Endothelial cell of umbilical vein (primary cell): ENCODE results near the gene KATNAL1. TPM values are rescaled to one million over a fixed set of nuclear protein-coding genes. Genes with fewer than 3 reads are reported as not detected.

Experiments used
- BruUV-seq: library from RNA; stranded (reverse); fragments of 400-500 nt; replicated peaks from 2 replicates; lab custom pipeline; 2021; lab: Mats Ljungman, UMichigan
- CTCF ChIA-PET: fragments of 300-600, 350-600 bp; sonication (Branson Sonifier 250); formaldehyde crosslinking; loops from one replicate; lab custom pipeline; 2021; ENCODE audit warnings: antibody characterized with exemption, inconsistent platforms; lab: Charles Lee
- POLR2A ChIA-PET: fragments of 300-600, 350-600 bp; sonication (Branson Sonifier 250); formaldehyde crosslinking; loops from one replicate; lab custom pipeline; 2021; ENCODE audit warnings: antibody characterized with exemption, inconsistent platforms; lab: Charles Lee
- DNase-seq: peaks from one replicate; pipeline ENCODE4 v3.0.0-alpha.2; 2011; ENCODE audit warnings: low read depth, low spot score
- FAIRE-seq: peaks from 2 replicates; lab custom pipeline; 2011; peaks lifted over from hg19 to GRCh38; lab: Jason Lieb, UNC
- H2AFZ ChIP-seq: 2 replicates; pipeline ENCODE4 v1.6.0; 2012; ENCODE audit warnings: low read depth, low read length, control low read depth, inconsistent platforms
- H3K27ac ChIP-seq: 2 replicates; pipeline ENCODE4 v1.5.1; 2011; ENCODE audit warnings: low read depth, mild to moderate bottlenecking, control low read depth, low read length, moderate library complexity; ENCODE audit not compliant: insufficient read depth
- H3K27me3 ChIP-seq, 2 experiments: 2 replicates each; pipeline versions ENCODE4 v1.6.0 to v1.6.1; 2011; ENCODE audit warnings: low read length in 2 of 2, mixed read lengths in 1 of 2; ENCODE audit not compliant: control insufficient read depth in 2 of 2, insufficient read depth in 2 of 2
- H3K36me3 ChIP-seq, 2 experiments: 2 replicates in 1 of 2; 3 replicates in 1 of 2; pipeline ENCODE4 v1.5.1; 2011; ENCODE audit warnings: low read length in 2 of 2, mild to moderate bottlenecking in 1 of 2, moderate library complexity in 1 of 2; ENCODE audit not compliant: control insufficient read depth in 2 of 2, insufficient read depth in 2 of 2; ENCODE audit errors: extremely low read depth in 1 of 2
- H3K4me1 ChIP-seq: 3 replicates; pipeline ENCODE4 v1.5.1; 2011; ENCODE audit warnings: mild to moderate bottlenecking, low read length; ENCODE audit not compliant: control insufficient read depth, insufficient read depth; ENCODE audit errors: extremely low read depth
- H3K4me2 ChIP-seq: 2 replicates; pipeline ENCODE4 v1.6.1; 2011; ENCODE audit warnings: low read length, control low read depth, mixed read lengths; ENCODE audit not compliant: insufficient read depth
- H3K4me3 ChIP-seq, 3 experiments: fragments of 200-600 bp in 1 of 3; sonication (generic), shearing (Covaris generic) in 1 of 3; replicated peaks in 1 of 3; 2 replicates each; pipeline ENCODE4 v1.5.1; 2011 to 2016; ENCODE audit warnings: control low read depth in 3 of 3, low read length in 3 of 3, mild to moderate bottlenecking in 2 of 3, inconsistent platforms in 1 of 3, low read depth in 1 of 3, moderate library complexity in 1 of 3; ENCODE audit not compliant: insufficient read depth in 1 of 3
- H3K79me2 ChIP-seq: 2 replicates; pipeline ENCODE4 v1.6.0; 2012; ENCODE audit warnings: low read length, inconsistent platforms; ENCODE audit not compliant: control insufficient read depth, insufficient read depth
- H3K9ac ChIP-seq: replicated peaks from 2 replicates; pipeline ENCODE3; 2011; ENCODE audit warnings: low read length, control low read depth; ENCODE audit not compliant: insufficient read depth; ENCODE audit errors: extremely low read depth
- H3K9me1 ChIP-seq: replicated peaks from 3 replicates; pipeline ENCODE4 v1.6.0; 2011; ENCODE audit warnings: mild to moderate bottlenecking, low read length; ENCODE audit not compliant: control insufficient read depth, insufficient read depth; ENCODE audit errors: extremely low read depth
- H3K9me3 ChIP-seq: replicated peaks from 2 replicates; pipeline ENCODE4 v1.5.1; 2012; ENCODE audit warnings: low read length, inconsistent platforms; ENCODE audit not compliant: control insufficient read depth, insufficient read depth
- H4K20me1 ChIP-seq: replicated peaks from 2 replicates; pipeline ENCODE3; 2011; ENCODE audit warnings: mild to moderate bottlenecking, low read length; ENCODE audit not compliant: control insufficient read depth, insufficient read depth; ENCODE audit errors: extremely low read depth
- EZH2 ChIP-seq: IDR thresholded peaks from 2 replicates; pipeline ENCODE4 v1.6.1; 2012; ENCODE audit warnings: borderline replicate concordance, low read depth, mild to moderate bottlenecking, moderate library complexity, low read length, inconsistent platforms; ENCODE audit not compliant: severe bottlenecking
- FOS ChIP-seq: IDR thresholded peaks from 2 replicates; pipeline ENCODE4 v1.6.1; 2011; ENCODE audit warnings: mild to moderate bottlenecking, low read length, moderate library complexity, borderline replicate concordance; ENCODE audit not compliant: insufficient read depth
- GATA2 ChIP-seq: IDR thresholded peaks from 2 replicates; pipeline ENCODE4 v1.7.0; 2011; ENCODE audit warnings: low read depth, mild to moderate bottlenecking, moderate library complexity, mixed read lengths, low read length; ENCODE audit not compliant: insufficient read length, insufficient read depth
- JUN ChIP-seq: IDR thresholded peaks from 2 replicates; pipeline ENCODE4 v1.6.1; 2011; ENCODE audit warnings: borderline replicate concordance, low read depth; ENCODE audit not compliant: insufficient read length, insufficient read depth
- MYC ChIP-seq: IDR thresholded peaks from one replicate; pipeline ENCODE4 v1.6.1; 2011; ENCODE audit warnings: mild to moderate bottlenecking, low read depth, low read length
- POLR2A ChIP-seq: IDR thresholded peaks from 2 replicates; pipeline ENCODE4 v1.6.1; 2012; ENCODE audit warnings: low read depth, mild to moderate bottlenecking, control low read depth, low read length
- POLR2AphosphoS5 ChIP-seq: IDR thresholded peaks from 2 replicates; pipeline ENCODE4 v1.6.1; 2012; ENCODE audit warnings: low read depth, mild to moderate bottlenecking, control low read depth, low read length, moderate library complexity; ENCODE audit not compliant: insufficient read depth
- dilution Hi-C: fragments of 300-500 bp; cut with MboI; formaldehyde crosslinking; loops from one replicate; pipeline ENCODE4 v1.15.0; 2019; ENCODE audit warnings: low sequenced_read_pairs; ENCODE audit not compliant: extremely low pct_ligation_motif_present
- intact Hi-C: fragments of 100-400 bp; cut with micrococcal nuclease; formaldehyde crosslinking; loops from one replicate; pipeline ENCODE4 v1.10.0; 2022
- polyA plus RNA-seq, 4 experiments: library from polyadenylated mRNA; depleted of rRNA in 3 of 4; stranded (reverse) in 3 of 4; unstranded in 1 of 4; fragments of >200 nt; gene quantifications; 2 replicates each; pipeline versions ENCODE4 v1.2.1 to v1.2.3, GENCODE V29; 2011 to 2012; ENCODE audit warnings: missing spikeins in 1 of 4
- total RNA-seq: library from RNA; stranded (reverse); gene quantifications from 2 replicates; pipeline ENCODE4 v1.2.3, GENCODE V29; 2021
- TF ChIP-seq, protein P1 (sequence below), 2 donors: IDR thresholded peaks; 1 replicate in 1 of 2; 2 replicates in 1 of 2; pipeline ENCODE4 v1.5.1; 2011; ENCODE audit warnings: low read length in 2 of 2, mild to moderate bottlenecking in 2 of 2, moderate library complexity in 2 of 2, control low read depth in 1 of 2, inconsistent platforms in 1 of 2, low read depth in 1 of 2; ENCODE audit not compliant: insufficient read depth in 1 of 2; ENCODE audit errors: extremely low read depth in 1 of 2
- TF ChIP-seq, protein P2 (sequence below): IDR thresholded peaks from 2 replicates; pipeline ENCODE4 v1.6.1; 2011; ENCODE audit not compliant: insufficient read depth, insufficient read length

The KATNAL1 gene
- total and polyA plus RNA-seq, 2 donors (not counting 3 experiments of a cell fraction or from before 2014, with no cell fraction given) = 7.2 to 49.2 TPM

DNA sequence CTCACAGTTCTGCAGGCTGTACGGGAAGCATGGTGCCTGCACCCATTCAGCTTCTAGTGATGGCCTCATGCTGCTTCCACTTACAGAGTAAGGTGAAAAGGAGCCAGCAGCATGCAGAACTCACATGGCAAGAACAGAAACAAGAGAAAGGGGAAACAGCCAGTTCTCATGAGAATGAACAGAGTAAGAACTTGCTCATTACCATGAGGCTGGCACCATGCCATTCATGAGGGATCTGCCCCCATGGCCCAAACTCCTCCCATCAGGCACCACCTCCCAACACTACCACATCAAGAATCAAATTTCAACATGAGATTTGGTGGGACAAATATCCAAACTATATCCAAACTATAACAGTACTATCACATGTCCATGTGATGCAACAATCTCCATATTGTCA, 72.1 kb downstream of the KATNAL1 start:
- BruUV-seq = no TSS peak
- dilution Hi-C loops = no loop called here
- FAIRE-seq (no peak), DNase-seq (no peak)
- H3K4me3 ChIP-seq = no peak overlapping the region
- H3K36me3 ChIP-seq = peaks cover 0 to 5% of the 10 kb centered on the region in 2 experiments
- H3K9me3 ChIP-seq = no peaks in the 10 kb centered on the region
- no peak overlapping the region for H3K27ac ChIP-seq
- TF ChIP-seq POLR2AphosphoS5 (no peak), MYC (no peak), JUN (no peak), EZH2 (no peak), FOS (no peak), POLR2A (no peak), GATA2 (no peak)
- TF ChIP-seq, protein P1, sequence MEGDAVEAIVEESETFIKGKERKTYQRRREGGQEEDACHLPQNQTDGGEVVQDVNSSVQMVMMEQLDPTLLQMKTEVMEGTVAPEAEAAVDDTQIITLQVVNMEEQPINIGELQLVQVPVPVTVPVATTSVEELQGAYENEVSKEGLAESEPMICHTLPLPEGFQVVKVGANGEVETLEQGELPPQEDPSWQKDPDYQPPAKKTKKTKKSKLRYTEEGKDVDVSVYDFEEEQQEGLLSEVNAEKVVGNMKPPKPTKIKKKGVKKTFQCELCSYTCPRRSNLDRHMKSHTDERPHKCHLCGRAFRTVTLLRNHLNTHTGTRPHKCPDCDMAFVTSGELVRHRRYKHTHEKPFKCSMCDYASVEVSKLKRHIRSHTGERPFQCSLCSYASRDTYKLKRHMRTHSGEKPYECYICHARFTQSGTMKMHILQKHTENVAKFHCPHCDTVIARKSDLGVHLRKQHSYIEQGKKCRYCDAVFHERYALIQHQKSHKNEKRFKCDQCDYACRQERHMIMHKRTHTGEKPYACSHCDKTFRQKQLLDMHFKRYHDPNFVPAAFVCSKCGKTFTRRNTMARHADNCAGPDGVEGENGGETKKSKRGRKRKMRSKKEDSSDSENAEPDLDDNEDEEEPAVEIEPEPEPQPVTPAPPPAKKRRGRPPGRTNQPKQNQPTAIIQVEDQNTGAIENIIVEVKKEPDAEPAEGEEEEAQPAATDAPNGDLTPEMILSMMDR (IDR thresholded peaks at IDR 0.05; ENCODE audit: extremely low read depth in 1 of 2, insufficient read depth in 1 of 2, low read depth in 1 of 2, low read length in 2 of 2) = no peak
- TF ChIP-seq, protein P2, sequence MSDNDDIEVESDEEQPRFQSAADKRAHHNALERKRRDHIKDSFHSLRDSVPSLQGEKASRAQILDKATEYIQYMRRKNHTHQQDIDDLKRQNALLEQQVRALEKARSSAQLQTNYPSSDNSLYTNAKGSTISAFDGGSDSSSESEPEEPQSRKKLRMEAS = no peak
- H3K4me2 ChIP-seq = no peak overlapping the region
- intact Hi-C loops = no loop called here
- no peaks in the 10 kb centered on the region for H4K20me1 ChIP-seq
- no peaks in the 10 kb centered on the region for H3K4me1 ChIP-seq
- H3K9ac ChIP-seq = no peak overlapping the region
- no peaks in the 10 kb centered on the region for H3K9me1 ChIP-seq
- ChIA-PET CTCF (interaction anchor here (0.9 to 1.9 kb wide), 3 partner anchors 11 to 58 kb away, joined by 3 to 5 read pairs (median 3); no protein-coding TSS in a partner anchor), POLR2A (no interaction called here)
- H3K27me3 ChIP-seq = no peaks in the 10 kb centered on the region
- H2AFZ ChIP-seq = no peak overlapping the region
- H3K79me2 ChIP-seq = no peaks in the 10 kb centered on the region
